ENCODE measurements around the gene LRP6. TPM values are rescaled to one million over a fixed set of nuclear protein-coding genes. Genes with fewer than 3 reads are reported as not detected.

Gene LRP6
- total and polyA plus RNA-seq, 2 of the 13 experiments (the other 11 are each of a cell fraction or from before 2014, with no cell fraction given), result 33.8 to 42.0 TPM

GRCh38 chr12:12266873-12267741, at the start of gene LRP6 (continued):
- TF ChIP-seq USF2 (IDR thresholded peaks at IDR 0.05; ENCODE audit: low read depth, low read length) (no peak), USF2 (CRISPR knock-in tag; IDR thresholded peaks at IDR 0.05; ENCODE audit: borderline replicate concordance) (no peak), KDM2A (CRISPR knock-in tag; IDR thresholded peaks at IDR 0.05; ENCODE audit: borderline replicate concordance, low read depth) (peak; percentile 97), MAX (IDR thresholded peaks at IDR 0.05) (peak; percentile 46), EZH2 (conservative IDR thresholded peaks at IDR 0.05; ENCODE audit: low read depth, low read length) (no peak), TBL1XR1 (IDR thresholded peaks at IDR 0.05; ENCODE audit: borderline replicate concordance, low read length, partially characterized antibody) (no peak), EEA1 (CRISPR knock-in tag; IDR thresholded peaks at IDR 0.05; ENCODE audit: borderline replicate concordance) (peak; percentile 99; the same call in 1 of the 2 replicates), ELF3 (CRISPR knock-in tag; IDR thresholded peaks at IDR 0.05) (peak; percentile 73), ZNF550 (CRISPR knock-in tag; IDR thresholded peaks at IDR 0.05; ENCODE audit: borderline replicate concordance) (no peak), RFXAP (CRISPR knock-in tag; IDR thresholded peaks at IDR 0.05; ENCODE audit: borderline replicate concordance) (peak; percentile 84), CENPBD1 (CRISPR knock-in tag; IDR thresholded peaks at IDR 0.05; ENCODE audit: borderline replicate concordance, low read depth) (peak; percentile 82; the same call in 1 of the 2 replicates), DMTF1 (CRISPR knock-in tag; IDR thresholded peaks at IDR 0.05) (peak; percentile 95), ZNF577 (CRISPR knock-in tag; IDR thresholded peaks at IDR 0.05; ENCODE audit: borderline replicate concordance, low read depth) (peak; percentile 81; the same call in 1 of the 2 replicates), ZBTB7A (CRISPR knock-in tag; IDR thresholded peaks at IDR 0.05) (peak; percentile 73; the same call in 1 of the 2 replicates), PHF5A (CRISPR knock-in tag; IDR thresholded peaks at IDR 0.05; ENCODE audit: low read depth, unreplicated experiment) (no peak), CREBL2 (CRISPR knock-in tag; IDR thresholded peaks at IDR 0.05; ENCODE audit: borderline replicate concordance) (no peak), ZNF777 (CRISPR knock-in tag; IDR thresholded peaks at IDR 0.05) (peak; percentile 84), ZNF337 (CRISPR knock-in tag; IDR thresholded peaks at IDR 0.05; ENCODE audit: borderline replicate concordance, low read depth) (peak; percentile 83; the same call in 1 of the 2 replicates), SNAPC5 (CRISPR knock-in tag; IDR thresholded peaks at IDR 0.05; ENCODE audit: borderline replicate concordance) (peak; percentile 27), ZNF382 (CRISPR knock-in tag; IDR thresholded peaks at IDR 0.05; ENCODE audit: borderline replicate concordance) (no peak), GATAD2A (CRISPR knock-in tag; IDR thresholded peaks at IDR 0.05) (peak; percentile 57), BRD4 (CRISPR knock-in tag; IDR thresholded peaks at IDR 0.05) (peak; percentile 99), SAFB2 (CRISPR knock-in tag; IDR thresholded peaks at IDR 0.05; ENCODE audit: borderline replicate concordance, low read depth) (peak; percentile 98), KAT7 (CRISPR knock-in tag; IDR thresholded peaks at IDR 0.05; ENCODE audit: borderline replicate concordance) (peak; percentile 43; the same call in 1 of the 2 replicates)

Measured in HepG2 (cell line).